HL-60 (cell line): Measurements from ENCODE around the gene TMED9.

Source experiments
- CTCF ChIP-seq: IDR thresholded peaks from one replicate; pipeline ENCODE4 v1.5.1; 2011; ENCODE audit warnings: low read length, control low read depth, inconsistent platforms; ENCODE audit not compliant: insufficient read depth
- GABPA ChIP-seq: IDR thresholded peaks from 2 replicates; pipeline ENCODE4 v1.6.1; 2012; ENCODE audit warnings: low read depth
- POLR2AphosphoS5 ChIP-seq: IDR thresholded peaks from 2 replicates; pipeline ENCODE4 v1.6.1; 2012; ENCODE audit warnings: low read depth
- REST ChIP-seq: IDR thresholded peaks from 2 replicates; pipeline ENCODE4 v1.6.1; 2012; ENCODE audit warnings: low read depth; ENCODE audit not compliant: insufficient replicate concordance

- TF ChIP-seq CTCF, result no peak
- TF ChIP-seq POLR2AphosphoS5, result no peak
- TF ChIP-seq GABPA, result no peak
- no peak for TF ChIP-seq REST
These were observed 9.1 kb downstream of the TMED9 start for GRCh38 chr5:177601126-177601525.
